IMR-90 (cell line): Measurements from ENCODE around the gene ACTR2. TPM values are rescaled to one million over a fixed set of nuclear protein-coding genes. Genes with fewer than 3 reads are reported as not detected.

ENCODE experiments used
- ATAC-seq: fragments of 200-7000 bp; cut with Tn5 transposase; 2 replicates; pipeline ENCODE4 v1.9.1; 2020; ENCODE audit warnings: low read depth, mild to moderate bottlenecking, moderate library complexity
- BruUV-seq: library from RNA; stranded (reverse); fragments of 400-500 nt; replicated peaks from 2 replicates; lab custom pipeline; 2021; lab: Mats Ljungman, UMichigan
- CTCF ChIA-PET: fragments of 300-600 bp; formaldehyde crosslinking; extraction: SDS; loops from one replicate; lab custom pipeline; 2021; ENCODE audit warnings: antibody characterized with exemption; lab: Yijun Ruan, JAX
- POLR2A ChIA-PET: fragments of 300-600 bp; sonication (Branson Sonifier 250); formaldehyde crosslinking; loops from one replicate; lab custom pipeline; 2022; ENCODE audit warnings: antibody characterized with exemption; ENCODE audit not compliant: unreplicated experiment; lab: Charles Lee
- DNase-seq: peaks from one replicate; pipeline ENCODE4 v3.0.0; 2013
- H2AFZ ChIP-seq: replicated peaks from 2 replicates; pipeline ENCODE3; 2013; ENCODE audit warnings: low read length, mild to moderate bottlenecking; ENCODE audit not compliant: poor library complexity
- H2AK5ac ChIP-seq: 2 replicates; pipeline ENCODE4 v1.6.1; 2013; ENCODE audit warnings: low read depth, low read length, inconsistent platforms
- H2AK9ac ChIP-seq: replicated peaks from 2 replicates; pipeline ENCODE3; 2013; ENCODE audit warnings: mild to moderate bottlenecking, low read depth, low read length, moderate library complexity; ENCODE audit not compliant: poor library complexity
- H2BK120ac ChIP-seq: 2 replicates; pipeline ENCODE4 v1.6.1; 2013; ENCODE audit warnings: low read depth, low read length, inconsistent platforms
- H2BK15ac ChIP-seq: 3 replicates; pipeline ENCODE4 v1.6.1; 2013; ENCODE audit warnings: low read depth, low read length, inconsistent platforms
- H2BK20ac ChIP-seq: 2 replicates; pipeline ENCODE4 v1.6.1; 2013; ENCODE audit warnings: low read depth, mild to moderate bottlenecking, inconsistent platforms, low read length, moderate library complexity
- H2BK5ac ChIP-seq: 2 replicates; pipeline ENCODE4 v1.6.1; 2013; ENCODE audit warnings: mild to moderate bottlenecking, low read depth, low read length, inconsistent platforms; ENCODE audit not compliant: poor library complexity, severe bottlenecking
- H3K14ac ChIP-seq: replicated peaks from 2 replicates; pipeline ENCODE4 v1.6.1; 2013; ENCODE audit warnings: low read depth, low read length, inconsistent platforms
- H3K18ac ChIP-seq: 2 replicates; pipeline ENCODE4 v1.6.1; 2013; ENCODE audit warnings: low read depth, low read length, control low read depth
- H3K23ac ChIP-seq: 2 replicates; pipeline ENCODE4 v1.6.1; 2013; ENCODE audit warnings: low read depth, low read length, inconsistent platforms
- H3K27ac ChIP-seq: 2 replicates; pipeline ENCODE4 v1.5.1; 2013; ENCODE audit warnings: mild to moderate bottlenecking, control low read depth, low read length; ENCODE audit not compliant: insufficient read depth
- H3K27me3 ChIP-seq: 2 replicates; pipeline ENCODE4 v1.6.1; 2013; ENCODE audit warnings: low read length; ENCODE audit not compliant: control insufficient read depth, insufficient read depth
- H3K36me3 ChIP-seq: 2 replicates; pipeline ENCODE4 v1.6.1; 2013; ENCODE audit warnings: low read length, mixed read lengths; ENCODE audit not compliant: control insufficient read depth, insufficient read depth
- H3K4ac ChIP-seq: 2 replicates; pipeline ENCODE4 v1.6.1; 2013; ENCODE audit warnings: low read depth, low read length, inconsistent platforms
- H3K4me1 ChIP-seq: 2 replicates; pipeline ENCODE4 v1.6.1; 2013; ENCODE audit warnings: low read length, mixed read lengths; ENCODE audit not compliant: control insufficient read depth, insufficient read depth
- H3K4me2 ChIP-seq: 2 replicates; pipeline ENCODE4 v1.6.1; 2013; ENCODE audit warnings: low read depth, mild to moderate bottlenecking, control low read depth, low read length, moderate library complexity
- H3K4me3 ChIP-seq: 2 replicates; pipeline ENCODE4 v1.5.1; 2013; ENCODE audit warnings: low read depth, mild to moderate bottlenecking, control low read depth, low read length, moderate library complexity; ENCODE audit not compliant: insufficient read depth
- H3K56ac ChIP-seq: 2 replicates; pipeline ENCODE4 v1.6.1; 2013; ENCODE audit warnings: low read length, inconsistent platforms; ENCODE audit not compliant: insufficient read depth; ENCODE audit errors: extremely low read depth
- H3K79me1 ChIP-seq, 2 experiments: 2 replicates each; pipeline ENCODE4 v1.6.1; 2013; ENCODE audit warnings: low read length in 2 of 2, inconsistent platforms in 1 of 2, low read depth in 1 of 2
- H3K9ac ChIP-seq: 2 replicates; pipeline ENCODE4 v1.6.1; 2013; ENCODE audit warnings: low read depth, low read length, control low read depth
- H3K9me1 ChIP-seq: 2 replicates; pipeline ENCODE4 v1.6.1; 2013; ENCODE audit warnings: low read length, inconsistent platforms; ENCODE audit not compliant: insufficient read depth
- H3K9me3 ChIP-seq: 2 replicates; pipeline ENCODE4 v1.6.1; 2013; ENCODE audit warnings: low read length; ENCODE audit not compliant: control insufficient read depth, insufficient read depth
- H4K20me1 ChIP-seq: 2 replicates; pipeline ENCODE4 v1.6.1; 2013; ENCODE audit warnings: low read length, inconsistent platforms; ENCODE audit not compliant: insufficient read depth
- H4K5ac ChIP-seq: 2 replicates; pipeline ENCODE4 v1.6.1; 2013; ENCODE audit warnings: mild to moderate bottlenecking, low read depth, low read length, control low read depth
- H4K8ac ChIP-seq, 2 experiments: 2 replicates each; pipeline ENCODE4 v1.6.1; 2013; ENCODE audit warnings: low read depth in 2 of 2, low read length in 2 of 2, control low read depth in 1 of 2, inconsistent platforms in 1 of 2
- H4K91ac ChIP-seq: 2 replicates; pipeline ENCODE4 v1.6.1; 2013; ENCODE audit warnings: low read depth, low read length, inconsistent platforms; ENCODE audit not compliant: insufficient read depth
- CEBPB ChIP-seq: IDR thresholded peaks from 2 replicates; pipeline ENCODE4 v1.6.1; 2012; ENCODE audit warnings: low read depth, low read length, improper control_type of control experiment
- CTCF ChIP-seq: conservative IDR thresholded peaks from 2 replicates; pipeline ENCODE4 v1.5.1; 2012; ENCODE audit warnings: mild to moderate bottlenecking, low read depth, low read length, improper control_type of control experiment
- FOS ChIP-seq: fragments of 150-350 bp; IDR thresholded peaks from 2 replicates; pipeline ENCODE4 v1.6.1; 2016; ENCODE audit warnings: low read depth, low read length
- MAFK ChIP-seq: IDR thresholded peaks from 2 replicates; pipeline ENCODE4 v1.6.1; 2012; ENCODE audit warnings: low read depth, low read length, improper control_type of control experiment
- MXI1 ChIP-seq: IDR thresholded peaks from 2 replicates; pipeline ENCODE4 v1.6.1; 2012; ENCODE audit warnings: low read depth, mild to moderate bottlenecking, low read length, moderate library complexity, borderline replicate concordance
- NFE2L2 ChIP-seq: fragments of 150-350 bp; IDR thresholded peaks from 2 replicates; pipeline ENCODE4 v1.6.1; 2016; ENCODE audit warnings: low read depth, mild to moderate bottlenecking, low read length
- RCOR1 ChIP-seq: IDR thresholded peaks from 2 replicates; pipeline ENCODE4 v1.6.1; 2012; ENCODE audit warnings: mild to moderate bottlenecking, low read length, improper control_type of control experiment; ENCODE audit not compliant: insufficient replicate concordance
- SMC3 ChIP-seq: fragments of 150-350 bp; IDR thresholded peaks from 2 replicates; pipeline ENCODE4 v1.6.1; 2016; ENCODE audit warnings: low read depth, mild to moderate bottlenecking, antibody characterized with exemption, low read length, moderate library complexity
- USF2 ChIP-seq: fragments of 150-350 bp; IDR thresholded peaks from 2 replicates; pipeline ENCODE4 v1.6.1; 2017; ENCODE audit warnings: mild to moderate bottlenecking, antibody characterized with exemption, low read length, low read depth
- WGBS, 2 experiments: methylation state at CpG; one replicate each; pipeline versions ENCODE4 v1.1.5 to v1.1.7; 2013; ENCODE audit warnings: missing lambda C conversion rate in 2 of 2; ENCODE audit not compliant: insufficient read length in 1 of 2; ENCODE audit errors: extremely low coverage in 2 of 2; 5-methylcytosine and 5-hydroxymethylcytosine counted together
- dilution Hi-C: fragments of 300-500 bp; cut with HindIII; formaldehyde crosslinking; loops from one replicate; pipeline ENCODE4 v1.14.3; 2018; ENCODE audit warnings: low sequenced_read_pairs; ENCODE audit not compliant: unreplicated experiment
- in situ Hi-C: fragments of 300-500 bp; cut with MboI; formaldehyde crosslinking; loops from 3 replicates; pipeline ENCODE4 v1.14.3; 2019; ENCODE audit warnings: low sequenced_read_pairs, inconsistent platforms, mixed read lengths
- intact Hi-C: fragments of 100-400 bp; cut with micrococcal nuclease; formaldehyde crosslinking; loops from 2 replicates; pipeline ENCODE4 v1.10.0; 2022
- polyA plus RNA-seq, 3 experiments: library from polyadenylated mRNA; depleted of rRNA; stranded (reverse); fragments of >200 nt; gene quantifications; 2 replicates each; pipeline ENCODE4 v1.2.3, GENCODE V29; 2012; ENCODE audit warnings: low replicate concordance in 1 of 3
- total RNA-seq: library from RNA; depleted of rRNA; stranded (reverse); fragments of >200 nt; gene quantifications from 2 replicates; pipeline ENCODE4 v1.2.3, GENCODE V29; 2012

Gene ACTR2
- total and polyA plus RNA-seq, 2 of the 4 experiments (the other 2 are of a cell fraction), result 141 to 205 TPM

- Histone ChIP-seq H4K91ac (no peak overlapping the region), H2BK5ac (no peak overlapping the region), H3K79me1 (no peaks in the 10 kb centered on the region), H4K20me1 (no peaks in the 10 kb centered on the region), H3K4ac (no peak overlapping the region), H3K23ac (no peak overlapping the region), H4K8ac (no peak overlapping the region), H3K36me3 (no peaks in the 10 kb centered on the region), H3K9me1 (peaks cover 7% of the 10 kb centered on the region; the same call in 1 of the 2 replicates), H3K27ac (no peak overlapping the region), H3K4me2 (no peak overlapping the region), H3K27me3 (peaks cover 3% of the 10 kb centered on the region; the same call in 1 of the 2 replicates), H3K9me3 (no peaks in the 10 kb centered on the region), H2AFZ (no peak overlapping the region), H3K4me3 (no peak overlapping the region), H2BK20ac (no peak overlapping the region), H4K5ac (no peak overlapping the region), H3K4me1 (no peaks in the 10 kb centered on the region; the same call in 1 of the 2 replicates), H2AK9ac (no peak overlapping the region), H3K9ac (no peak overlapping the region), H3K56ac (no peak overlapping the region), H2BK15ac (no peak overlapping the region), H3K14ac (no peak overlapping the region), H3K18ac (no peak overlapping the region), H2AK5ac (no peak overlapping the region), H2BK120ac (no peak overlapping the region)
- dilution Hi-C loops, result no loop called here
- POLR2A ChIA-PET, result no interaction called here
- TF ChIP-seq CEBPB, result no peak
- TF ChIP-seq NFE2L2, result no peak
- no peak for TF ChIP-seq FOS
- TF ChIP-seq MXI1, result no peak
- no peak for TF ChIP-seq USF2
- no peak for TF ChIP-seq CTCF
- no peak for TF ChIP-seq RCOR1
- TF ChIP-seq SMC3, result no peak
- TF ChIP-seq MAFK, result no peak
- in situ Hi-C loops, result no loop called here
- ATAC-seq (no peak), DNase-seq (no peak)
- intact Hi-C loops, result no loop called here
- BruUV-seq, result no TSS peak
- CTCF ChIA-PET, result interaction anchor here (0.6 kb wide), 1 partner anchor 121 kb away, joined by 4 read pairs; no protein-coding TSS in a partner anchor
- WGBS, 2 experiments, result 80% methylated on average over 1 of the region's 6 CpGs; no CpG with 5 or more reads in 1 of the 2 experiments
Measured at GRCh38 chr2:65294136-65294535, 66.5 kb downstream of the ACTR2 start.
